ENCODE results near the gene NFIB.
A peak's percentile ranks its signal among the peaks of the same experiment; 100 is the strongest.

Gene NFIB

GRCh38 chr9:14212077-14212476, 101.9 kb downstream of the NFIB start:
- peaks cover 1% of the 10 kb centered on the region; the same call in 1 of the 2 replicates for H3K36me3 ChIP-seq (ENCODE audit: low read depth)
- no peaks in the 10 kb centered on the region for H3K27me3 ChIP-seq (ENCODE audit: insufficient read depth, poor library complexity, severe bottlenecking)
- H3K9me3 ChIP-seq (ENCODE audit: severe bottlenecking), result no peaks in the 10 kb centered on the region
- no peak for TF ChIP-seq CTCF (IDR thresholded peaks at IDR 0.05; ENCODE audit: poor library complexity, severe bottlenecking)
- H3K27ac ChIP-seq (ENCODE audit: poor library complexity, severe bottlenecking), result peak overlapping the region; percentile 95
- ATAC-seq (ENCODE audit: low read depth) (0 out of 3 replicates have a peak, but pooled peaks have one; percentile 7), DNase-seq (ENCODE audit: low spot score) (no peak)
- H3K4me1 ChIP-seq (ENCODE audit: insufficient read depth, poor library complexity, severe bottlenecking), result peaks cover 88% of the 10 kb centered on the region
- no peak overlapping the region for H3K4me3 ChIP-seq (ENCODE audit: severe bottlenecking)

- DNase-seq (ENCODE audit: low spot score) (no peak), ATAC-seq (ENCODE audit: low read depth) (no peak)
- Histone ChIP-seq H3K36me3 (ENCODE audit: low read depth) (no peaks in the 10 kb centered on the region), H3K4me3 (ENCODE audit: severe bottlenecking) (no peak overlapping the region), H3K27ac (ENCODE audit: poor library complexity, severe bottlenecking) (peak overlapping the region; percentile 95), H3K27me3 (ENCODE audit: insufficient read depth, poor library complexity, severe bottlenecking) (no peaks in the 10 kb centered on the region), H3K9me3 (ENCODE audit: severe bottlenecking) (no peaks in the 10 kb centered on the region), H3K4me1 (ENCODE audit: insufficient read depth, poor library complexity, severe bottlenecking) (peaks cover 88% of the 10 kb centered on the region)
- TF ChIP-seq CTCF (IDR thresholded peaks at IDR 0.05; ENCODE audit: poor library complexity, severe bottlenecking), result no peak
Measured at GRCh38 chr9:14211564-14211963, 102.4 kb downstream of the NFIB start.

- DNase-seq (ENCODE audit: low spot score) (no peak), ATAC-seq (ENCODE audit: low read depth) (no peak)
- Histone ChIP-seq H3K9me3 (ENCODE audit: severe bottlenecking) (no peaks in the 10 kb centered on the region), H3K27me3 (ENCODE audit: insufficient read depth, poor library complexity, severe bottlenecking) (no peaks in the 10 kb centered on the region), H3K4me3 (ENCODE audit: severe bottlenecking) (no peak overlapping the region), H3K27ac (ENCODE audit: poor library complexity, severe bottlenecking) (peak overlapping the region; percentile 95), H3K4me1 (ENCODE audit: insufficient read depth, poor library complexity, severe bottlenecking) (peaks cover 87% of the 10 kb centered on the region), H3K36me3 (ENCODE audit: low read depth) (no peaks in the 10 kb centered on the region)
- TF ChIP-seq CTCF (IDR thresholded peaks at IDR 0.05; ENCODE audit: poor library complexity, severe bottlenecking), result no peak
Measured at GRCh38 chr9:14210428-14210827, 103.5 kb downstream of the NFIB start.

- peak overlapping the region; percentile 95 for H3K27ac ChIP-seq (ENCODE audit: poor library complexity, severe bottlenecking)
- no peaks in the 10 kb centered on the region for H3K36me3 ChIP-seq (ENCODE audit: low read depth)
- no peak overlapping the region for H3K4me3 ChIP-seq (ENCODE audit: severe bottlenecking)
Measured at GRCh38 chr9:14209399-14210345, 104.3 kb downstream of the NFIB start.

More at GRCh38 chr9:14209399-14210345, 104.3 kb downstream of the NFIB start:
- no peak for TF ChIP-seq CTCF (IDR thresholded peaks at IDR 0.05; ENCODE audit: poor library complexity, severe bottlenecking)
- H3K27me3 ChIP-seq (ENCODE audit: insufficient read depth, poor library complexity, severe bottlenecking), result no peaks in the 10 kb centered on the region
- peaks cover 79% of the 10 kb centered on the region for H3K4me1 ChIP-seq (ENCODE audit: insufficient read depth, poor library complexity, severe bottlenecking)
- peak; percentile 18; the same call in 1 of the 3 replicates for ATAC-seq (ENCODE audit: low read depth)
- no peak for DNase-seq (ENCODE audit: low spot score)
- no peaks in the 10 kb centered on the region for H3K9me3 ChIP-seq (ENCODE audit: severe bottlenecking)

Data from RWPE2 (cell line).